K562 (cell line): ENCODE data around the gene PTPN9. TPM values are rescaled to one million over a fixed set of nuclear protein-coding genes. Genes with fewer than 3 reads are reported as not detected.
A peak's percentile ranks its signal among the peaks of the same experiment; 100 is the strongest.

Source experiments
- E2F5 ChIP-seq: sonication (generic); formaldehyde crosslinking; IDR thresholded peaks from 2 replicates; pipeline ENCODE4 v1.8.0; 2022; ENCODE audit warnings: mild to moderate bottlenecking, missing genetic modification reagents
- ELF2 ChIP-seq: fragments of 250-450 bp; sonication (Bioruptor Pico); IDR thresholded peaks from 2 replicates; pipeline ENCODE4 v1.5.0; 2021; ENCODE audit warnings: mild to moderate bottlenecking
- FOXK2 ChIP-seq, 2 experiments: fragments of 450-650 bp; IDR thresholded peaks in 1 of 2; conservative IDR thresholded peaks in 1 of 2; 2 replicates each; pipeline ENCODE4 v1.6.1; 2016; ENCODE audit warnings: low read depth in 2 of 2, mild to moderate bottlenecking in 1 of 2
- GTF2F1 ChIP-seq: IDR thresholded peaks from 2 replicates; pipeline ENCODE4 v1.6.1; 2011; ENCODE audit warnings: low read depth, low read length, improper control_type of control experiment
- MGA ChIP-seq: fragments of 450-650 bp; IDR thresholded peaks from 2 replicates; pipeline ENCODE4 v1.6.1; 2016; ENCODE audit warnings: mild to moderate bottlenecking, moderate library complexity
- SNIP1 ChIP-seq: fragments of 450-650 bp; IDR thresholded peaks from 2 replicates; pipeline ENCODE4 v1.7.1; 2017; ENCODE audit warnings: low read depth, mild to moderate bottlenecking
- TAF9B ChIP-seq: fragments of 450-650 bp; IDR thresholded peaks from 2 replicates; pipeline ENCODE4 v1.6.1; 2018; ENCODE audit warnings: mild to moderate bottlenecking; ENCODE audit not compliant: partially characterized antibody
- ZNF449 ChIP-seq: fragments of 250-450 bp; sonication (Bioruptor Pico); IDR thresholded peaks from 2 replicates; pipeline ENCODE4 v1.8.0; 2022; ENCODE audit warnings: moderate library complexity, mild to moderate bottlenecking, inconsistent platforms
- ZNF639 ChIP-seq, 2 experiments: fragments of 200-800 bp in 1 of 2; sonication (Bioruptor generic) in 1 of 2; sonication (generic) in 1 of 2; formaldehyde crosslinking in 1 of 2; IDR thresholded peaks in 1 of 2; conservative IDR thresholded peaks in 1 of 2; 2 replicates each; pipeline versions ENCODE4 v1.5.0 to v1.6.1; 2016 to 2020; ENCODE audit warnings: missing compliant biosample characterization in 1 of 2, missing genetic modification characterization in 1 of 2, missing genetic modification reagents in 1 of 2
- polyA plus RNA-seq, 8 experiments: library from polyadenylated mRNA; depleted of rRNA in 4 of 8; stranded (reverse) in 5 of 8; unstranded in 3 of 8; fragments of >200 nt; fragmentation: Nextera tagmentation in 2 of 8; fragmentation: Illumina TruSeq in 1 of 8; extraction: Ambion mirVana in 2 of 8; extraction: Trizol in 1 of 8; gene quantifications; 2 replicates each; pipeline versions ENCODE4 v1.2.1 to v1.2.3, GENCODE V29; 2011 to 2014; ENCODE audit warnings: inconsistent platforms in 1 of 8, missing spikeins in 1 of 8
- total RNA-seq, 7 experiments: library from RNA; depleted of rRNA in 6 of 7; stranded (reverse); fragments of >200 nt in 6 of 7; fragmentation: Illumina TruSeq in 2 of 7; extraction: Trizol in 2 of 7; gene quantifications; 2 replicates each; pipeline versions ENCODE4 v1.2.1 to v1.2.3, GENCODE V29; 2011 to 2021; ENCODE audit warnings: low replicate concordance in 1 of 7

The PTPN9 gene
- total and polyA plus RNA-seq, 9 of the 15 experiments (the other 6 are each of a cell fraction or from before 2014, with no cell fraction given), result 5.0 to 24.0 (median 14.2) TPM

GRCh38 chr15:75625542-75626347 is 46.6 kb upstream of the PTPN9 start, which contains the start of gene SNUPN (continued):
- TF ChIP-seq MGA (peak; percentile 72), SNIP1 (0 out of 2 replicates have a peak, but pooled peaks have one; percentile 11), TAF9B (peak; percentile 46), GTF2F1 (0 out of 2 replicates have a peak, but pooled peaks have one; percentile 37), FOXK2 (conservative IDR thresholded peaks at IDR 0.05 in 1 of 2, IDR thresholded peaks at IDR 0.05 in 1 of 2; ENCODE audit: low read depth in 2 of 2) (peak; percentile 52 to 74; a peak in 2 of 4 replicates), ZNF639 (CRISPR knock-in tag; conservative IDR thresholded peaks at IDR 0.05 in 1 of 2, IDR thresholded peaks at IDR 0.05 in 1 of 2) (peak in 1 of 2 experiments; percentile 77; a peak in 1 of 4 replicates), ZNF449 (CRISPR knock-in tag) (no peak), ELF2 (CRISPR knock-in tag) (peak; percentile 84), E2F5 (CRISPR knock-in tag) (peak; percentile 47; the same call in 1 of the 2 replicates)
